ENCODE data around the gene SEC14L5.

DNA sequence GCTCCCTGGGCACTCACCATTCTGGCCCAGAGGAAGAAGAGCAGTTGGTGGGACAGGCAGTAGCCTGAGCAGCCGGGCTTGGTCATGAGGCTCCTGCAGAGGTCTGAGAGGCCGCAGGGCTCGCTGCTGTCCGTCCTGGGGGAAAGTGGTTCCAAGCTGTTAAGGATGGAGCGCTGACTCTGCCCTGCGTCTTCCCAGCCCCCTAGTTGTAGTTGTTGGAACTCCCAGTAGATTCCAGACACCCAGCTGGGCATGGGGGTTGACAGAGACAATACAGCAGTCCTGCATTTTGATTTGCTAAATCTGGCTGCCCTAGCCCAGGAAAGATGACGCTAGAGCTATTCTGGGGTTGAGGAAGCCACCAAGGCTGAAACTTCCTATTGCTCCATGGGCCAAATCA, 100.3 kb downstream of the SEC14L5 start:
- TF ChIP-seq, protein P1, sequence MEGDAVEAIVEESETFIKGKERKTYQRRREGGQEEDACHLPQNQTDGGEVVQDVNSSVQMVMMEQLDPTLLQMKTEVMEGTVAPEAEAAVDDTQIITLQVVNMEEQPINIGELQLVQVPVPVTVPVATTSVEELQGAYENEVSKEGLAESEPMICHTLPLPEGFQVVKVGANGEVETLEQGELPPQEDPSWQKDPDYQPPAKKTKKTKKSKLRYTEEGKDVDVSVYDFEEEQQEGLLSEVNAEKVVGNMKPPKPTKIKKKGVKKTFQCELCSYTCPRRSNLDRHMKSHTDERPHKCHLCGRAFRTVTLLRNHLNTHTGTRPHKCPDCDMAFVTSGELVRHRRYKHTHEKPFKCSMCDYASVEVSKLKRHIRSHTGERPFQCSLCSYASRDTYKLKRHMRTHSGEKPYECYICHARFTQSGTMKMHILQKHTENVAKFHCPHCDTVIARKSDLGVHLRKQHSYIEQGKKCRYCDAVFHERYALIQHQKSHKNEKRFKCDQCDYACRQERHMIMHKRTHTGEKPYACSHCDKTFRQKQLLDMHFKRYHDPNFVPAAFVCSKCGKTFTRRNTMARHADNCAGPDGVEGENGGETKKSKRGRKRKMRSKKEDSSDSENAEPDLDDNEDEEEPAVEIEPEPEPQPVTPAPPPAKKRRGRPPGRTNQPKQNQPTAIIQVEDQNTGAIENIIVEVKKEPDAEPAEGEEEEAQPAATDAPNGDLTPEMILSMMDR (IDR thresholded peaks at IDR 0.05; ENCODE audit: poor library complexity) = no peak
- no peak for TF ChIP-seq EZH2 (IDR thresholded peaks at IDR 0.05; ENCODE audit: borderline replicate concordance)
